ENCODE data around the gene SPTSSA.

SPTSSA gene

GRCh38 chr14:34460841-34461240, 1.2 kb downstream of the SPTSSA start (continued):
- TF ChIP-seq, protein P1, sequence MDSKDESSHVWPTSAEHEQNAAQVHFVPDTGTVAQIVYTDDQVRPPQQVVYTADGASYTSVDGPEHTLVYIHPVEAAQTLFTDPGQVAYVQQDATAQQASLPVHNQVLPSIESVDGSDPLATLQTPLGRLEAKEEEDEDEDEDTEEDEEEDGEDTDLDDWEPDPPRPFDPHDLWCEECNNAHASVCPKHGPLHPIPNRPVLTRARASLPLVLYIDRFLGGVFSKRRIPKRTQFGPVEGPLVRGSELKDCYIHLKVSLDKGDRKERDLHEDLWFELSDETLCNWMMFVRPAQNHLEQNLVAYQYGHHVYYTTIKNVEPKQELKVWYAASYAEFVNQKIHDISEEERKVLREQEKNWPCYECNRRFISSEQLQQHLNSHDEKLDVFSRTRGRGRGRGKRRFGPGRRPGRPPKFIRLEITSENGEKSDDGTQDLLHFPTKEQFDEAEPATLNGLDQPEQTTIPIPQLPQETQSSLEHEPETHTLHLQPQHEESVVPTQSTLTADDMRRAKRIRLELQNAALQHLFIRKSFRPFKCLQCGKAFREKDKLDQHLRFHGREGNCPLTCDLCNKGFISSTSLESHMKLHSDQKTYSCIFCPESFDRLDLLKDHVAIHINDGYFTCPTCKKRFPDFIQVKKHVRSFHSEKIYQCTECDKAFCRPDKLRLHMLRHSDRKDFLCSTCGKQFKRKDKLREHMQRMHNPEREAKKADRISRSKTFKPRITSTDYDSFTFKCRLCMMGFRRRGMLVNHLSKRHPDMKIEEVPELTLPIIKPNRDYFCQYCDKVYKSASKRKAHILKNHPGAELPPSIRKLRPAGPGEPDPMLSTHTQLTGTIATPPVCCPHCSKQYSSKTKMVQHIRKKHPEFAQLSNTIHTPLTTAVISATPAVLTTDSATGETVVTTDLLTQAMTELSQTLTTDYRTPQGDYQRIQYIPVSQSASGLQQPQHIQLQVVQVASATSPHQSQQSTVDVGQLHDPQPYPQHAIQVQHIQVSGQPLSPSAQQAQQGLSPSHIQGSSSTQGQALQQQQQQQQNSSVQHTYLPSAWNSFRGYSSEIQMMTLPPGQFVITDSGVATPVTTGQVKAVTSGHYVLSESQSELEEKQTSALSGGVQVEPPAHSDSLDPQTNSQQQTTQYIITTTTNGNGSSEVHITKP (tag by site-specific recombination; IDR thresholded peaks at IDR 0.05): peak; percentile 27; the same call in 1 of the 2 replicates
- TF ChIP-seq FEZF1 (tag by site-specific recombination; IDR thresholded peaks at IDR 0.05) (peak; percentile 91), ZNF521 (tag by site-specific recombination; IDR thresholded peaks at IDR 0.05) (no peak), ZNF292 (tag by site-specific recombination; IDR thresholded peaks at IDR 0.05; ENCODE audit: borderline replicate concordance, low read depth) (no peak), TSHZ1 (tag by site-specific recombination; IDR thresholded peaks at IDR 0.05; ENCODE audit: borderline replicate concordance) (peak; percentile 86; the same call in 1 of the 2 replicates), ZNF544 (tag by site-specific recombination; IDR thresholded peaks at IDR 0.05) (no peak), PRDM1 (tag by site-specific recombination; IDR thresholded peaks at IDR 0.05) (no peak), SALL2 (tag by site-specific recombination; IDR thresholded peaks at IDR 0.05; ENCODE audit: borderline replicate concordance) (no peak), KLF1 (tag by site-specific recombination; IDR thresholded peaks at IDR 0.05) (peak; percentile 66), EGR2 (tag by site-specific recombination; IDR thresholded peaks at IDR 0.05; ENCODE audit: low read depth) (no peak), ZNF677 (tag by site-specific recombination; IDR thresholded peaks at IDR 0.05) (no peak), ZNF132 (tag by site-specific recombination; IDR thresholded peaks at IDR 0.05; ENCODE audit: borderline replicate concordance) (no peak), ZNF560 (tag by site-specific recombination; IDR thresholded peaks at IDR 0.05; ENCODE audit: borderline replicate concordance) (no peak), ZNF621 (tag by site-specific recombination; IDR thresholded peaks at IDR 0.05) (no peak), SETDB1 (IDR thresholded peaks at IDR 0.05; ENCODE audit: insufficient read length, low read length) (no peak), KLF17 (tag by site-specific recombination; IDR thresholded peaks at IDR 0.05) (peak; percentile 54; the same call in 1 of the 2 replicates), ZFHX2 (tag by site-specific recombination; conservative IDR thresholded peaks at IDR 0.05) (no peak), ZNF664 (tag by site-specific recombination; IDR thresholded peaks at IDR 0.05) (no peak), ZBTB1 (tag by site-specific recombination; IDR thresholded peaks at IDR 0.05) (0 out of 2 replicates have a peak, but pooled peaks have one; percentile 56), ZFP69B (tag by site-specific recombination; IDR thresholded peaks at IDR 0.05) (peak; percentile 70; the same call in 1 of the 2 replicates), YY2 (tag by site-specific recombination; IDR thresholded peaks at IDR 0.05) (no peak), ZEB2 (tag by site-specific recombination; IDR thresholded peaks at IDR 0.05) (0 out of 2 replicates have a peak, but pooled peaks have one; percentile 62), ZNF529 (tag by site-specific recombination; IDR thresholded peaks at IDR 0.05; ENCODE audit: insufficient replicate concordance) (peak; percentile 5), ZNF10 (tag by site-specific recombination; IDR thresholded peaks at IDR 0.05) (no peak), HOXC10 (CRISPR knock-in tag; IDR thresholded peaks at IDR 0.05) (no peak), IKZF3 (tag by site-specific recombination; IDR thresholded peaks at IDR 0.05) (peak; percentile 78; the same call in 1 of the 2 replicates)
- TF ChIP-seq, protein P2, sequence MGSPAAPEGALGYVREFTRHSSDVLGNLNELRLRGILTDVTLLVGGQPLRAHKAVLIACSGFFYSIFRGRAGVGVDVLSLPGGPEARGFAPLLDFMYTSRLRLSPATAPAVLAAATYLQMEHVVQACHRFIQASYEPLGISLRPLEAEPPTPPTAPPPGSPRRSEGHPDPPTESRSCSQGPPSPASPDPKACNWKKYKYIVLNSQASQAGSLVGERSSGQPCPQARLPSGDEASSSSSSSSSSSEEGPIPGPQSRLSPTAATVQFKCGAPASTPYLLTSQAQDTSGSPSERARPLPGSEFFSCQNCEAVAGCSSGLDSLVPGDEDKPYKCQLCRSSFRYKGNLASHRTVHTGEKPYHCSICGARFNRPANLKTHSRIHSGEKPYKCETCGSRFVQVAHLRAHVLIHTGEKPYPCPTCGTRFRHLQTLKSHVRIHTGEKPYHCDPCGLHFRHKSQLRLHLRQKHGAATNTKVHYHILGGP (tag by site-specific recombination; IDR thresholded peaks at IDR 0.05): peak; percentile 98
- TF ChIP-seq, protein P3, sequence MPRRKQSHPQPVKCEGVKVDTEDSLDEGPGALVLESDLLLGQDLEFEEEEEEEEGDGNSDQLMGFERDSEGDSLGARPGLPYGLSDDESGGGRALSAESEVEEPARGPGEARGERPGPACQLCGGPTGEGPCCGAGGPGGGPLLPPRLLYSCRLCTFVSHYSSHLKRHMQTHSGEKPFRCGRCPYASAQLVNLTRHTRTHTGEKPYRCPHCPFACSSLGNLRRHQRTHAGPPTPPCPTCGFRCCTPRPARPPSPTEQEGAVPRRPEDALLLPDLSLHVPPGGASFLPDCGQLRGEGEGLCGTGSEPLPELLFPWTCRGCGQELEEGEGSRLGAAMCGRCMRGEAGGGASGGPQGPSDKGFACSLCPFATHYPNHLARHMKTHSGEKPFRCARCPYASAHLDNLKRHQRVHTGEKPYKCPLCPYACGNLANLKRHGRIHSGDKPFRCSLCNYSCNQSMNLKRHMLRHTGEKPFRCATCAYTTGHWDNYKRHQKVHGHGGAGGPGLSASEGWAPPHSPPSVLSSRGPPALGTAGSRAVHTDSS (tag by site-specific recombination; IDR thresholded peaks at IDR 0.05): no peak

Measured in HEK293 (cell line).